Activated naive CD8-positive, alpha-beta T cell (primary cell): ENCODE results near the gene RAE1.
A peak's percentile ranks its signal among the peaks of the same experiment; 100 is the strongest.

Experiments
- H3K27ac Mint-ChIP-seq: one replicate; pipeline ENCODE4 v1.8.0; 2021; ENCODE audit warnings: mixed read lengths
- H3K27me3 Mint-ChIP-seq: one replicate; pipeline ENCODE4 v1.8.0; 2021; ENCODE audit warnings: mixed read lengths
- H3K36me3 Mint-ChIP-seq: one replicate; pipeline ENCODE4 v1.8.0; 2021; ENCODE audit warnings: mixed read lengths
- H3K4me1 Mint-ChIP-seq: one replicate; pipeline ENCODE4 v1.8.0; 2021; ENCODE audit warnings: low read depth, mixed read lengths
- H3K4me3 Mint-ChIP-seq: one replicate; pipeline ENCODE4 v1.8.0; 2021; ENCODE audit warnings: mild to moderate bottlenecking, mixed read lengths
- H3K9me3 Mint-ChIP-seq: one replicate; pipeline ENCODE4 v1.8.0; 2021; ENCODE audit warnings: low read depth, mixed read lengths

Gene RAE1

DNA sequence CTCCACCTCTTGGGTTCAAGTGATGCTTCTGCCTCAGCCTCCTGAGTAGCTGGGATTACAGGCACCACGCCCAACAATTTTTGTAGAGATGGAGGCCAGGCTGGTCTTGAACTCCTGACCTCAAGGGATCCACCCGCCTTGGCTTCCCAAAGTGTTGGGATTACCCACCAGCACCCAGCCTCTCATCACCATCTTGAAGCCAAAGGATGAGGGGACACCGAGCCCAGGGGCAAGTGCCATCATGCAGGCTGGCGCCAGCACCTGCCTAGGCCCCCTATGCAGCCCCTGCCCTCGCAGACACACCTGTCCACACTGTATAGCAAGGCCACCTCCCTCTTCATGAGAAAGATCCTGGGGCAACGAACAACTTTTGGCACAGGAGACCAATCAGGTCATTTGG lies 34.9 kb downstream of the RAE1 start:
- no peaks in the 10 kb centered on the region for H3K9me3 Mint-ChIP-seq
- no peaks in the 10 kb centered on the region for H3K36me3 Mint-ChIP-seq
- H3K27ac Mint-ChIP-seq: no peak overlapping the region
- H3K27me3 Mint-ChIP-seq: no peaks in the 10 kb centered on the region
- H3K4me1 Mint-ChIP-seq: peaks cover 25% of the 10 kb centered on the region
- no peak overlapping the region for H3K4me3 Mint-ChIP-seq

DNA sequence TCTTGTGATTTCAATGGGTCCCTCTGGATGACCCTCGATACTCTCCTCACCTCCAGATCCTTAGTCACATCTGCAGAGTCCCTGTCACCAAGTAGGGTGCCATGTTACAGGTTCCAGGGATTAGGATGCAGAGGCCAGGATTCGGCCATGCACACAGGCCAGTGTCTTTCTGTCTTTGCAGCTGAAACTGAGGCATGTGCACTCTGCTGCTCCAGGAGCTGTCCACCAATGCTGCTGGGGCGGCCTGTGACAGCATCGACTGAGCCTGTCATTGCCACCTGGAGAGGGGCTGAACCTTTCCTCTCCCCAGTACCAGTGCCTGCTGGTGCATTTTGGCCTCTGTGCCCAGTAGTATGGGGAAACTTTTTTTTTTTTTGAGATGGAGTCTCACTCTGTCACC lies 35.7 kb downstream of the RAE1 start:
- Mint-ChIP-seq H3K9me3 (no peaks in the 10 kb centered on the region), H3K27ac (no peak overlapping the region)

GRCh38 chr20:57387463-57387862 lies 36.4 kb downstream of the RAE1 start:
- no peak overlapping the region for H3K4me3 Mint-ChIP-seq
- no peaks in the 10 kb centered on the region for H3K9me3 Mint-ChIP-seq
- H3K36me3 Mint-ChIP-seq: no peaks in the 10 kb centered on the region
- H3K27ac Mint-ChIP-seq: no peak overlapping the region
- no peaks in the 10 kb centered on the region for H3K27me3 Mint-ChIP-seq
- peaks cover 18% of the 10 kb centered on the region for H3K4me1 Mint-ChIP-seq

More for the DNA sequence above, 35.7 kb downstream of the RAE1 start:
- H3K4me1 Mint-ChIP-seq: peaks cover 25% of the 10 kb centered on the region
- H3K27me3 Mint-ChIP-seq: no peaks in the 10 kb centered on the region
- no peaks in the 10 kb centered on the region for H3K36me3 Mint-ChIP-seq
- H3K4me3 Mint-ChIP-seq: no peak overlapping the region

- Mint-ChIP-seq H3K4me3 (no peak overlapping the region), H3K9me3 (no peaks in the 10 kb centered on the region), H3K4me1 (peaks cover 17% of the 10 kb centered on the region), H3K36me3 (peaks cover 2% of the 10 kb centered on the region), H3K27me3 (no peaks in the 10 kb centered on the region), H3K27ac (peak overlapping the region; percentile 28)
Observed at GRCh38 chr20:57387945-57388371, 36.9 kb downstream of the RAE1 start.

GRCh38 chr20:57388953-57389694 lies 38.1 kb downstream of the RAE1 start:
- Mint-ChIP-seq H3K27me3 (no peaks in the 10 kb centered on the region), H3K4me3 (peak overlapping the region; percentile 89), H3K9me3 (no peaks in the 10 kb centered on the region), H3K36me3 (peaks cover 9% of the 10 kb centered on the region), H3K27ac (peak overlapping the region; percentile 98), H3K4me1 (peaks cover 27% of the 10 kb centered on the region)

GRCh38 chr20:57389695-57390603 lies 38.9 kb downstream of the RAE1 start:
- Mint-ChIP-seq H3K4me3 (peak overlapping the region; percentile 89), H3K27ac (peak overlapping the region; percentile 98), H3K36me3 (peaks cover 9% of the 10 kb centered on the region), H3K4me1 (peaks cover 34% of the 10 kb centered on the region), H3K9me3 (no peaks in the 10 kb centered on the region), H3K27me3 (no peaks in the 10 kb centered on the region)

DNA sequence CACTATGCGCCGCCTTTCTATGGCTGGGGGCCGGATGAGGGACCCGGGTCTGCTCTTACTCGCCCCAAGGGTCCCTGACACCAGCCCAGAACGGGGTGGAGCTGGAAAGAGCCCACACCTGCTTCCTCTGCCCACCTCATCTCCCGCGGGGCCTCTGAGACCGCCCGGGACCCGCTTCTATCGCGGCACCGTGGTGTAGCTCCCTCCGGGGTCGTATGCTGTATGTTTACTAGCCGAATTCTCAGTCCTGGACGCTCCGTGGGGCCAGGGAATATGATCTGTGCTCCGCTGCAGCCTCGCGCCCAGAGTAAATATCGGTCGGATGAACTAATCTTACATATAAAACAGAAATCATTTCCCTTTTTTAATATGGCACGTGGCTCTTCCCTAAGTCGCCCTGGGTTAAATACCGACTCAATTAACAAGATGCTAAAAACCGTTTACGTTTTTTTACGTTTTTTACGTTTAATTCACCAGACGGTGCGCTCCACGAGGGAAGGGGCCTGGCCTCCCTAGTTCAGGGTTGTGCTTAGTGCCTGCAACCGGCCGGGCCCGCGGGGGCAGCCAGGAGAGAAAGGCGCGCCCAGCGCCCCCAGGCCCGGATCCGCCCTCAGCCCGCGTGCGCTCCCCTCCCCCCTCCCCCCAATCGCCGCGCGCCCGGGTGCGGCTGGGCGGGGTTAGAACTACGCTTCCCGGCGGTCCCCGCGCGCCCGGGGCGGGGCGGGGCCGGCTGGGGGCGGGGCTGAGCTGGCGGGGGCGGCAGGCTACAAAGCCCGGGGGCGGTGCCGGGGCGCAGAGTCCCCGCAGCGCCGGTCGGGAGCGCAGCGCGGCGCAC lies 39.8 kb downstream of the RAE1 start, which contains the start of gene RBM38:
Gene RBM38, plus strand, starts transcription at position 793 of the 835 bp plus-strand sequence. CDS start 186 bp downstream, outside the sequence.
- H3K4me3 Mint-ChIP-seq: peak within 1 kb of the TSS; percentile 98
- H3K36me3 Mint-ChIP-seq: peaks cover 9% of the 10 kb centered on the region
- no peaks in the 10 kb centered on the region for H3K27me3 Mint-ChIP-seq
- peak within 1 kb of the TSS; percentile 99 for H3K27ac Mint-ChIP-seq
- H3K4me1 Mint-ChIP-seq: peaks cover 41% of the 10 kb centered on the region
- no peaks in the 10 kb centered on the region for H3K9me3 Mint-ChIP-seq

DNA sequence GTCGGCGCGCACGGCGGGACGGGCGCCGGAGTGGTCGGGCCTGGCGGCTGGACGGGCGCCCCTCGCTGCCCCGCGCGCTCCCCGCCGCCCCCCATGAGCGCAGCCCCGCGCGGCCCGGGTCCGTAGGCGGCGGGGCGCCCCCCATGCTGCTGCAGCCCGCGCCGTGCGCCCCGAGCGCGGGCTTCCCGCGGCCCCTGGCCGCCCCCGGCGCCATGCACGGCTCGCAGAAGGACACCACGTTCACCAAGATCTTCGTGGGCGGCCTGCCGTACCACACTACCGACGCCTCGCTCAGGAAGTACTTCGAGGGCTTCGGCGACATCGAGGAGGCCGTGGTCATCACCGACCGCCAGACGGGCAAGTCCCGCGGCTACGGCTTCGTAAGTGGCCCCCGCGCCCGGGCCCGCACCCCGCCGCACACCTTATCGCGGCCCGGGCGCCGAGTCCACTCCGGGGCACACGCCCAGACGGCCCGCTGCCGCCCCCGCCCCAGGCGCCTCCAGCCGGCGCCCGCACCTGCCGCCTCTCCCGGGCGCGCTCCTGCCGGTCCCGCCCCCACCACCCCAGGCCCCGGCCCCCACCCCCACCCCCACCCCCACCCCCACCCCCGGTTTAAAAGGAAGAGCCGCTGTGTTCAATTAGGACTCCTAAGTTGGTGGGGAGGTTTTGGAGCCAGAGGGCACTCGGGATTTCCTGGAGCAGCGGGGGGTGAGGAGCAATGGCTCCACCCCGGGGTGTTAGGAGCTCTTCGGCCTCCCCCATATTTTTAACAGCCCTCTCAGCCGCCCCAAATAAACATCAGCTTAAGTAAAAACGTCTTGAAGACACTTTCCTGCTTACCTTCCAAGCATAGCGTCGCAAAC lies 40.6 kb downstream of the RAE1 start:
- H3K27ac Mint-ChIP-seq: peak overlapping the region; percentile 99
- H3K4me3 Mint-ChIP-seq: peak overlapping the region; percentile 98
- H3K4me1 Mint-ChIP-seq: peaks cover 49% of the 10 kb centered on the region
- no peaks in the 10 kb centered on the region for H3K27me3 Mint-ChIP-seq
- peaks cover 11% of the 10 kb centered on the region for H3K36me3 Mint-ChIP-seq
- H3K9me3 Mint-ChIP-seq: no peaks in the 10 kb centered on the region

DNA sequence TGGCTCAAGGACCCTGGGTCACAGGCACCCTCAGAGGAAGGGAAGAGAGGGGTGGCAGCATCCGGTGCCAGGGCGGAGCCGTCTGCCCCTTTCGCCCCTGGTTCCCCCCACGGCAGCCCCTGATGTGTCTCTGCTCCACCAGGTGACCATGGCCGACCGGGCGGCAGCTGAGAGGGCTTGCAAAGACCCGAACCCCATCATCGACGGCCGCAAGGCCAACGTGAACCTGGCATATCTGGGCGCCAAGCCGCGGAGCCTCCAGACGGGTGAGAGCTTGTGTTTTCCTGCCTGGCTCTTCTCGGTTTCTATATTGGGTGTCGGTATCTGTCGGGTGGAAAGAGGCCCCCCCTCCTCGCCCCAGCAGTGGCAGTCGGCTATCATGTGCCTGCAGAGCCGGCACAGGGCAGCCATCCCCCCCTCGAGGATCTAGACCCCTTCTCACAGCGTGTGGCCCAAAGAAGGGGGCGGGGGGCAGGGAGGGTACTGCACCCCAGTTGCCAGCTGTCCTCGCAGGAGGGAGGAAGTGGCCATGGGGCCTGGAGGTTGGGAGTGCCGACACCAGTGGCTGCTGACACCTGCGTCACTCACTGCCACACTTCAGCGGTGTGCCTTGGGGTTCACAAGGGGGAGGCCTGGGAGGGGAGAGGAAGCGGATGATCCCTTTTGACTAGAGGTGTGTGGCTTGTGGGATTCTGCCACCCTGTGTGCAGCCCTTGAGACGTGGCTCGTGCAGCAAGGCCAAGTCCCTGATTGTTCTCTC lies 41.6 kb downstream of the RAE1 start:
- peaks cover 12% of the 10 kb centered on the region for H3K36me3 Mint-ChIP-seq
- H3K4me1 Mint-ChIP-seq: peaks cover 60% of the 10 kb centered on the region
- H3K27ac Mint-ChIP-seq: peak overlapping the region; percentile 99

GRCh38 chr20:57393321-57394120 lies 42.5 kb downstream of the RAE1 start:
- H3K36me3 Mint-ChIP-seq: peaks cover 15% of the 10 kb centered on the region
- peaks cover 66% of the 10 kb centered on the region for H3K4me1 Mint-ChIP-seq
- peak overlapping the region; percentile 98 for H3K4me3 Mint-ChIP-seq
- peak overlapping the region; percentile 99 for H3K27ac Mint-ChIP-seq
- no peaks in the 10 kb centered on the region for H3K9me3 Mint-ChIP-seq
- H3K27me3 Mint-ChIP-seq: no peaks in the 10 kb centered on the region

More for the DNA sequence above, 41.6 kb downstream of the RAE1 start:
- no peaks in the 10 kb centered on the region for H3K9me3 Mint-ChIP-seq
- no peaks in the 10 kb centered on the region for H3K27me3 Mint-ChIP-seq
- peak overlapping the region; percentile 98 for H3K4me3 Mint-ChIP-seq

GRCh38 chr20:57394121-57395082 lies 43.3 kb downstream of the RAE1 start:
- H3K27ac Mint-ChIP-seq: peak overlapping the region; percentile 99
- peak overlapping the region; percentile 98 for H3K4me3 Mint-ChIP-seq
- no peaks in the 10 kb centered on the region for H3K9me3 Mint-ChIP-seq
- H3K36me3 Mint-ChIP-seq: peaks cover 17% of the 10 kb centered on the region
- H3K27me3 Mint-ChIP-seq: no peaks in the 10 kb centered on the region
- peaks cover 72% of the 10 kb centered on the region for H3K4me1 Mint-ChIP-seq
